GM18502 (cell line): ENCODE results near the gene KDM4C.

Experiments
- ATAC-seq: cut with Tn5 transposase; IDR thresholded peaks from one replicate; pipeline ENCODE4 v1.9.1; 2021; ENCODE audit warnings: mild to moderate bottlenecking; ENCODE audit not compliant: unreplicated experiment, poor library complexity

The KDM4C gene

DNA sequence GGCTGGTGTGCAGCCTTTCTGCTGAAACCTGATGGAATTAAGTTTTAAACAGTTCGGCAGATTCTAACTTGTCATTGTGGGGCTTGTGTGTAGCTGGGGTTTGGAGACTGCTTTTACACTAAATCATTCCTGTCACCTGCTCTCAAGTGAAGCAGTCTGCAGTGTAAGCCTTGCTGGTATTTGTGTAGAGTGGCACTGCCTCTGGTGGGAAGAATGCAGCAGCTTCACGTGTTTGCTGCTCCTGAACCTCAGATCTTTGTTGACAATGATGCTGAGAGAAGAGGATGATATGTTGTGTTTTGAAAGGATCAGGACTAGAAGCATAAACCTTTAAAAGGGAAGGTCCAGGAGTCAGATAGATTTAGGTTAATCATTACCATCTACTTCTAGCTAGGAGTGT, 88.1 kb downstream of the KDM4C start:
- no peak for ATAC-seq

DNA sequence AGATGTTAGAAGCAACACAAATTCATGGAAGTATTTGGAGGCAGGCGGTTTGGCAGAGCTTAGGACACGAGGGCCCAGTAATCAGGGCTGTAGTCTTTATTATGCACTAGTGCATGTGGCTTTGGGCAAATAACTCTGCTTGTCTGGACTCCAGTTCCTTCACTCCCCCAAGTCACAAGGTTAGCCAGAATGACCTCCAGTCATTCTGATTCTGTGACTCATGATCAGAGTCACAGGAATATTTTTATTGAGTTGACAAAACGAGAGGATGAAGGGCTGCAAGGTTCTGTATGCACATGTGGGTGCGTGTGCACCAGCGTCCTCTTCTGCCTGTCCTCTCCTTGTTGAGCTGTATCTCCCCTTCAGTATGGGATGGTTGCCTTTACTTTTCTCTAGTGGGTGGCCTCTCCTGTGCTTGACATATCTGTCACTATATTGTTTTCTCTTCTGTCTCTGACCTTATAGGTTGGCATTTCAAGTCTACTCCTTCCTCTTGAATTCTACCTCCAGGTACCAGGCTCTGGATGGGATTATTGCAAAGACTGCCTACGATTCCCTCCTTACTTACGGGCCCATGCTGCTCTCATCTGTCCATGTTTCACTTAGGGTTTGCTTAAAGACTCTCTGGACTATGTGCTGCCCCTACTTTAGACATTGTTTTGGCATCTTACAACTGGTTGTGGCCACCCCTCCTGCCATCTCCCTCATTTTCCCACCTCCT, 94.6 kb downstream of the KDM4C start:
- no peak for ATAC-seq

DNA sequence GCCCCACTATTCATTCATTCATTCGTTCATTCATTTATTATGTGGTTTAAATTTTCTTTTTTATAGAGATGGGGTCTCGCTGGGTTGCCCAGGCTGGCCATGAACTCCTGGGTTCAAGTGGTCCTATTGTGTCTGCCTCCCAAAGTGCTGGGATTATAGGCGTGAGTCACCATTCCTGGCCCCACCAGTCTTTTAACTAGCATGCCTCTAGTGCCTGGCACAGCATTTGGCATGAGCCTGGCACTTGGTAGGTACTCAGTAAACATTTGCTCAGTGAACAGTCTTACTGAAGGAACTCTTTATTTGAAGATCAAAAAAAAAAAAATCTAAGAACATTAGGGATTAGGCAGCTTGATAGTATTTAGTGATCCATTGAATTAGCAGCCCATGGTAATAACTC, 98.1 kb downstream of the KDM4C start:
- ATAC-seq, result no peak

DNA sequence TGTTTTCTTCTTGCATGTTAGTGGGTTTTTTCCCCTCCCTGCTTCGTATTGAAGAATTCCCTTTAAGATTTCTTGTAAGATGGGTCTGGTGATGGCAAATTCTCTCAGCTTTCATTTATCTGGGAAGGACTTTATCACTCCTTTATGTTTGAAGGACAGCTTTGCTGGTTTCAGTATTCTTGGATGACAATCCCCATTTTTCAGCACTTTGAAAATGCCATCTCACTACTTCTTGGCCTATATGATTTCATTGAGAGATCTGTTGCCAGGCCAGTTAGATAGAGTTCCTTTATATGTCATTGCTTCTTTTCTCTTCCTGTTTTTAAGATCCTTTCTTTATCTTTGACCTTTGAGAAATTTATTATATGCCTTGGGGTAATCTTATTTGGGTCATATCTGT, 106.3 kb downstream of the KDM4C start:
- no peak for ATAC-seq

DNA sequence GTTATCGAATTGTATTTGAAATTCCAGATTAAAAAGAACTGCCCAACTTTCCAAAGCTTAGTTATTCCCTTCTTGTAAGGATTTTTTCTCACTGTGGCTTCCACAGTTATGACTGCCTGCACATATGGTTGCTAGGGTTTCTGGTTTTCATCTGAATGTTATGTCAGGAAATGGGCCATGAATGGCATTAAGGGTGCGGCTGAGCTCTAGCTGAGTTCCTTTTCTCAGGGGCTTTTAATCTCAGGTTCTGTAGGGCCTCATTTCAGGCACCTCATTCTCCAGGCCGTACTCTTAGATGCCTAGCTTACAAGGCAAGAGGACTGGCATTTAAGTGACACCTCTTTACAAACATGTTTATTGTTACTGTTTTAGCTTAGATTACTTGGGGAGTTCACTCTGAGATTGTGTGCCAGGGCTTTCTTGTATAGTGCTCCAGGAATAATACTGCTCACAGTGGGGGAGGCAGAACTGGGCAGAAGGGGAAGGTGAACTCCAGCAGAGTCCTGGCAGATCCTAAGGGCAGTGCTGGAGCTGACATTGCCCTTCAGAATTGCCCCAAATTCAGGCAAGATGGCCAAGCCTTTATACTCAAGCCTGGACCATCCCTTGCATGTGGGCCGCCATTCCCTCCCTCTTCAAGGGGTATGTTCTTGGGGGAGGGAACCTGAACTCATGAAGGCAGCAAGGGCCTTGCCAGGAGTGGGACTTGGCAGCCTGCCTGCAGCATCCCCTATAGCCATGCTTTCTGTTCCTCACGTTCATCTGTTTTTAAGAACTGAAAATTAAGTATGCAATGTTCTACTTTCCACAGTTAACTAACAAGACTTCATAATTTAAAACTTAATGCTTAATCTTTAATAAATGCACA, 111.5 kb downstream of the KDM4C start:
- no peak for ATAC-seq

DNA sequence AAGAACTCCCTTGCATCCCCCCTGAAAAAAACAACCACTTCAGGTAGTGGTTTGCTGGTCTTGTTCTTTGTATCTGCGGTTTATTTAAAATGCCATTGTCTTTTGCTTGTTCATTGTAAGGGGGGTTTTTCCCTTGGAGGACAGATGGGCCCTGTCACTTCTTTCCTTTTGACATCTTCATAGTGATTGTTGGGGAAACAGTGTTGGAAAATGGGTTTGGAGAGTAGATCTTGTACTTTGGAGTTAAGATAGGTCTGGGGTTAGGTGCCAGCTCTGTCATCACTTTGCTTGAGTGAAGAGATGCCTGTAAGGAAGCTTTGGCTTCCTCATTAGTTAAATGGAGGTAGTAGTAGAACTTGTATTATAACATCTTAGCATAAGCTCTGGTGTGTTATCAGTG, 112.4 kb downstream of the KDM4C start:
- no peak for ATAC-seq

DNA sequence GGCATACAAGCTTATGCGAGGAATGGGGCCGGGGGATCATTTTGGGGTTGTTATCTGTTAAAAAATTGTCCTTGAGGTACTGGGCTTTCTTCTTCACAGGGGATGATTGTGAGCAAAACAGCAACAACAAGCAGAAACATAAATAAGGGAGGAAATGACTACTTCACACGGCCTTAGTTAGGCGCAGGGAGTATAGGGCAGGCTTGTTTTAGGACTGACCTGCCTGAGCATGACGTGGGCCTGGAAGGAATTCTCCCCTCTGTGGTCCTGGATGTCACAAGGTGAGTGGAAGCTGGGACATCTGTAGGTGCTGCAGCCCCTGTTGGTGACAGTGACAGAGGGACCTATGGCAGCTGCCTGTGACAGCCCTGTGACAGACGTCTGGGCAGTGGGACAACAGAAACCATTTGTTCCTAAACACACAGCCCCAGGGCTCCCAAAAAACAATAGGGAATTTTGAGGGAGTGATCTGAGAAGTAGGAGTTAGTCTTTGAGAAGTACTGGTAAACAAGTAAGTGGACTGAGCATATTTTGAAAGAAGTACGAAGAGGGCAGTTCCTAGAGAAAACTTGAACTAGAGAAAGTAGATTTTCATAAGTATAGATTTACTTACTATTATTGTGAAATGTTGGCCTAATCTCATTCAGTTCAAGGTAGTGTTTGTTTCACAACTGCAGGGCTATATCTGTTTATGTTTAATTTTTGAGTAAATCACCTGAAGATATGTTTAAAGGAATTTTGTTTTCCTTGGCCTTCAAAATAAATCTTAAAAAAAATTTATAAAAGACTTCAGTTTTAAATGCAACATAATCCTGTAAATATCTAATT, 113.1 kb downstream of the KDM4C start:
- ATAC-seq, result no peak

DNA sequence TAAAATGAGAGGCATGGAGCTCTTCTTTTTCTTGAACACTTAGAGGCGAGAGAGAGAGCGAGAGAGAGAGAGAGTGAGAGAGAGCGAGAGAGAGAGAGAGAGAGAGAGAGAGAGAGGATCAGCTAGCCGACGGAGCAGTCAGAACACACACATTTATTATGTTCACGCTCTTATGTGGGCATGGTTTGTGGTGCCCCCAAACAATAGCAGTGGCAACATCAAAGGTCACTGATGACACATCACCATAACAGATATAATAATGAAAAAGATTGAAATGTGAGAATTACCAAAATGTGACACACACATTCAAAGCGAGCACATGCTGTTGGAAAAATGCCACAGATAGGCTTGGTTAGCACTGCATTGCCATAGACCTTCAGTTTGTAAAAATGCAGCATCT, 116.1 kb downstream of the KDM4C start:
- no peak for ATAC-seq

DNA sequence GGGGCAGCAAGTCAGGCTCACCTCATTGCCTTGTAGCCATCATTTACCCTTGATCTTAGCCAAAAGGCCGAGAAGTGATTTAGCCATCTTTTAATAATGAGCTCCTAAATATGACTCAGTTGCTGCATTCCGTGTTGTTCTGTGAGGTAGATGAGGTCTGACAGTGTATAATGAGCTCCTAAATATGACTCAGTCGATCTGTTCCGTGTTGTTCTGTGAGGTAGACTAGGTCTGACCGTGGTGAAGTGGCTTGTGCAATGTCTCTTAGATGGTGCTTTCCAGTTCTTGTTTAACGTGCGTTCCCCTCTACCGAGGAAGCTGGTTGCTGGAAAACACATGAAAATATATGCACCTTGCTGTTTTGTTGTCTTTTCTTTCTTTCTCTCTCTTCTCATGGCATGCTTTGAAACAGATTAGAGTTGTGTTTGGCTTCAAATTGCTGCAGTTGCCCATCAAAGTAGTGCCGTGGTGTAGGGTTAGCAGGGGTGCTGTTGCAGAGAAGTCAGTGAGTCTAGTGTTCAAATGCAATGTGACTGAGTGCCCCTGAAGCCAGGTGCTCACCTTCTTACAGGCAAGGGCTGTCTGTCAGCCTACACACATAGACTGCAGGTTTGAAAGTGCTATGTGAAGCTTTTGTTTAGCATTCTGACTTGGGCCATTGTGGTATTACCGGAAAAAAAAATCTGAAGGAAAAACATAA, 118.6 kb downstream of the KDM4C start:
- ATAC-seq, result no peak

DNA sequence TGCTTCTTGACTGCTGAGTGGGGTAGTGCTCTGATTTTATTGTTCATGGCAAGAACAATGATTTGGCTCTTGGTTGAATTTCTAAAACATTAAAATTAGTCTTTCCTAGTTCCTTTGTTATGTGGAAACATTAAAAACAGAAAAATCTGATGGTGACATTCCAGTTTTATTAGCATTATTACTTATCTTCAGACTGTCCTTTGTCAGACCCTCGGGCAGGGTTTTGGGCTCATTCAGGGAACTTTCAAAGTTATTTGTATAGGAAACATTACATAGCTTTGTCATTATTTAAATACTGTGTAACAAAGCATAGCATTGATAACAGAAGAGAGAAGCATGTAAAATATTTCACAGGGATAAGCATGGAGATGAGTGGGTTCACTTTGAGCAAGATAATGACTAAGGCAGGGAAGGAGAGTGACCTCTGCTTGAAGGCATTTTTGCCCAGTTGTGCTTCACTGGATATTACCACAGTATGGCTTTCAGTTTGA, 119.9 kb downstream of the KDM4C start:
- no peak for ATAC-seq

DNA sequence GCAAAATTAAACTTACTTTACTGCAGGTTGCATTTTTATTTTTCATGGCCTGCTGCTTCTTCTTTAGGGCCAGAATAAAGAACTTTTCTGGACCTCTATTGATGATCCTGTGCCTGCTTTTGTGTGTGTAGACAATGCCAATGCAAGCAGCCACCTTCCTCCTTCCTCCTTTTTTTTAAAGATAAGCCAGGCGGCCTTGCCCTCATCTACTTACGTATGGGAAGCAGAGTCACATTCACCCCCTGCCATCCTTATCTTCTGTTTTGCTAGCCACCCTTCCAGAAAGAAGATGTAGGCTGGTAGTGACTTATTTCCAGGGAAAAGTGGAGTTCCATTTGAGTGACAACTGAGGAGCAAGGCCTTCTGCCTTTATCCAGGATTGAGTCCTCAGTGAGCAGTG, 122.9 kb downstream of the KDM4C start:
- no peak for ATAC-seq

DNA sequence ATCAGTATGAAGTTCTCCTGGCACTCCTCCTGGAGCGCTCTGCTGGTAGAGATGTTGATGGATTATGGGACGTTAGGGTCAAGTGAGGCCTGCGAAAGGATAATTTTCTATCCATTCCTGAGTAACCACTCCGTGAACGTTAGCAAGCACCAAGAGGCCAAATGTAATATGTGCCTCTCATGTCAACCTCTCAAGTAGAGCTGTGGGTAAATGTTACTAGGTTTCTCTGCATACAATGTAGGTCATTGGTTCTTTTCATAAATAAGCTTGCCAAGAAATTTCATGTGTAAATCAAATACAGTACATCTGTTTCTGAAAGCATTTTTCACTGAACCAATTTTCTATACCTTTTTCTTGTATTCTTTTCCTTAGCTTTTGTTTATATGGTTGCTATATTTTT, 126.3 kb downstream of the KDM4C start:
- no peak for ATAC-seq

DNA sequence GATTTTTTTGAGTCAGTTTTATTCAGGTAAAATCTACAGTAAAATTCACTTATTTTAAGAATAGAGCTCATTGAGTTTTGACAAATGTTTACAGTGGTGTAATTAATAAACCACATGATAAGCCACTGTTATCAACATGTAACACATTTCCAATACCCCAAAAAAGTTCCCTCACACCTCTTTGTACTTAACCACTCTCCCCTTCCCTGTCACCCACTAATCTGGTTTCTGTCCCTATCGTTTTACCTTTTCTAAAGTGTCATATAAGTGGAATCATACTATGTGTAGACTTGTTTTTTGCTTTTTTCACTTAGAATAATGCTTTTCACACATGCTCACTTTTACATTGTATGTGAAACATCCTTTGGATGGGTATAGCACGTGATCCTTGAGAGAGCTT, 127.2 kb downstream of the KDM4C start:
- ATAC-seq, result no peak

DNA sequence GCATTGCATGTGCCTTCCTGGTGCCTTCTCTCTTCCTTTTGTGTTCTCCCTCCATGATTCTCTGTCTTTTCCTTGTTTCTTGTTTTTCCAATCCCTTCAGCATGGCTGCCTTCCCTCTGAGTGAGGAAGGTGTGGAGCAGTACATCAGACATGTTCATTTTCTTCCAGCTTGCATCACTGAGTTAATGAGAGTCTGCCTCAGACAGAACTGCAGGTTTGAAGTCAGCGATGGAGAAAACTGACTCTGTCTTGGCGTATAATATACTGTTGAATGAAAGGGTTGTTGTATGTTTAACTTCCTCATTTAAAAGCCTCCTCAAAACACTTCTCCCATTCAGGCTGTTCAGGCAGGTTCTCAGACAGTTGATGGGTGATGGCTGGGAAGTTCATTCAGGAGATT, 129.3 kb downstream of the KDM4C start:
- ATAC-seq, result no peak

DNA sequence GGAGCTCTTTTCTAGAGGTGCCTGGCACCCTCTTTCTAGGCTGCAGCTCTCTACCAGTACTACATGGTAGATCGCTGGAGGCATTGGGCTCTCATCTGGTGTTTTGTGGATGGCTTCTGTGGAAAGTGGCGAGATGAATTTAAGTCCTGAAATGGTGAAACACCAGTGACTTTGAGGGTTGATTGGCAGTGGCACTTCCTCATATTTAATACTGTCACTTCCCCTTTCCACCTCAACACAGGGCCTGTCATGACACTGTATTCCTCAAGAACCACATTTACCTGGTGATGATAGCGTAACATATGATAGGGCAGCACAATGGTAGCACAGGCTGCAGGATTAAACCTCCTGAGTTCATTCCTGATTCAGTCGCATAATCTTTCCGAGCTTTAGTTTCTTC, 132.1 kb downstream of the KDM4C start:
- no peak for ATAC-seq

DNA sequence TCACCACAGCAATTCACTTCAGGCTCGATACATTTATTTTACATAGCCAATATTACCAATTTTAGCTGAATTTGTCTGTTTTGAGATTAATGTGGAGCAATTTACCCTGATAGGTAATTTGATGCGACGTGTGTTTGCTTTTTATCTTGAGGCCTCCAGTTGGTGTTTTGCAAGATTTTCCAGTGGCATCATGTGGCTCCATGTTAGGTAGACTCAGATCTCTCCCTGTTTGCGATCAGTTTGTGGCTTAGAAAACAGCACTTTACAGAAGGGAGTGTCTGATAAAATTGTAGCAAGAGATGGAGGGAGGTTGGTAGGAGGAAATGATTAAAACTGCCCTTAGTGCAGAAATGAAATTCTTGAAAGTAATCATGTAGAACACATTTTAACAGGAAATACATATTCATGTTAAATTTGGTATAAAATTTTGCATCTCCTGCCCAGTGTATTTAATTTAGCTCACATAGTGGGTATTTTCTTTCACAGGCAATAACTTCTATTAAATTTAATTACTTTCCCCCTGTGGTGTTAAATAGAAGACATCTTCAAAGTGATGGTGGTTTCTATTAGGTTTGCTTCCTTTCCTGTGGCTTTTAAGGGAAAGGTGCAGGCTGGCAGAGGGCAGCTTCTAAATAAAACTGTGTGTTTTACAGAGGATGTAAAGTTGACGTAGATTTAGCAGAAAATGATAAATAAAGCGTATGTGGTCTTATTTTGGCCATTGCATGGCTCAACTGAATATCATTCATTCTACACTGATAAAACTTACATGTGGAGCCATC, 135.8 kb downstream of the KDM4C start:
- peak; percentile 42 for ATAC-seq

DNA sequence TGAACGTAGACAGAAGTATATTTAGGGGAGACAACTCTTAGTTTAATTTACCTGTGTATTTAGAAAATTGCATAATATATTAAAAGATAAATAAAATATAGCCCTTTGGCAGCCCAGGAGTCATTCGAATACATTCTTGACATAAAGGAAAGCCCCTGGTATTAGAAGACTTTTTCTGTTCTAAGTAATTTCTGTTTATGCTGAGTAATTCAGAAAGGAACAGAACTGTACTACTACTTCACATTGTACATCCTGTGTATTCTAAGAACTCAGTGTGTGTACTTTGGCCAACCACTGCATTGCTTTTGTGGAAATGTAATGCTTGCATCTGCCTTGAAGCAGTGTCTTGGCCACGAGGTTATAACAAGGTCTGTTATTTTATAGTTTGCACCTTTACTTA, 136.4 kb downstream of the KDM4C start:
- ATAC-seq, result peak; percentile 96

DNA sequence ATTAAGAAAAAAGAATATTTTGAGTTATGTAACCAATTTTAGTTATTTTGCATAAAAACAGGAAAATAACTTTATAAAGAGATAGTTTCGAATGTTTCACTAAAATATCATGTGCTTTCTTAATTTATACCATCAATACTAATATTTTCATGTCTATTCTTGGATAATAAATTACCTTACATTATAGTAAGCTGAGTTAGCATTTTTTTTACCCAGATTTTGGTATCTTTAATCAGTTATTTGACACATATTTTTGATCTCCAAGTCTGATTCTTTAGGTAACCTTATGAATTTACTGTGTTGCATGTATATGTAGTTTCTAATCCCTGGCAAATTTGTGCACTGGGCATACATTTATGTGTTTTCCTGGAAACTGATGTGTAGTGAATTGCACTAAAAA, 138.0 kb downstream of the KDM4C start:
- ATAC-seq, result no peak

DNA sequence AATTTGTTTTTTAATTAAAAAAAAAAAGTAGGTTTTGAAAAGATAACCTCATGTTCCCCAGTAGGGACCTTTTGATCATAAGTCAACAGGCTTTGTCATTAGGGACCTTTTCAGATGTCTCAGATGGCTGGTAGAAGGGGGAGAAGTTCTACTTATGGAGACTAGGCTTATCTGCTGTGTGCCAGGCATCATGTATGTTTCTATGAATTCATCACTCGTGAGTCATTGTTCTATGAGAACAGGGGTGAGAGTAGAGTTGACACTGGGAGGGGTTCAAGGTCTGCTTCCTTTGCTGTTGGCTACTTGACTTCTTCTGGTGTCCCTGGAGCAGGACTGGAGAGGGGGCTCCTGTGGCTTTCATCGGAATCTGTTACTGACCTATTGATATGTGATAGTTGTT, 138.8 kb downstream of the KDM4C start:
- no peak for ATAC-seq
